RWPE1 (cell line): ENCODE measurements around the gene CTU1.

ENCODE experiments used
- CTCF ChIA-PET: fragments of 350-600 bp; sonication (Branson Sonifier 250); formaldehyde crosslinking; extraction: SDS; loops from one replicate; lab custom pipeline; 2021; lab: Yijun Ruan, JAX
- POLR2A ChIA-PET: fragments of 400-600 bp; formaldehyde crosslinking; extraction: SDS; loops from one replicate; lab custom pipeline; 2020; ENCODE audit warnings: antibody characterized with exemption; ENCODE audit not compliant: low non-redundant PET; lab: Yijun Ruan, JAX
- DNase-seq: peaks from one replicate; pipeline ENCODE4 v3.0.0; 2012; ENCODE audit warnings: low spot score
- H3K27ac ChIP-seq: fragments of 450-650 bp; 2 replicates; pipeline ENCODE4 v1.5.1; 2017
- TF ChIP-seq, protein P1 (sequence below): fragments of 450-650 bp; conservative IDR thresholded peaks from 2 replicates; pipeline ENCODE4 v1.5.1; 2017; ENCODE audit warnings: low read depth, mild to moderate bottlenecking

CTU1 gene

DNA sequence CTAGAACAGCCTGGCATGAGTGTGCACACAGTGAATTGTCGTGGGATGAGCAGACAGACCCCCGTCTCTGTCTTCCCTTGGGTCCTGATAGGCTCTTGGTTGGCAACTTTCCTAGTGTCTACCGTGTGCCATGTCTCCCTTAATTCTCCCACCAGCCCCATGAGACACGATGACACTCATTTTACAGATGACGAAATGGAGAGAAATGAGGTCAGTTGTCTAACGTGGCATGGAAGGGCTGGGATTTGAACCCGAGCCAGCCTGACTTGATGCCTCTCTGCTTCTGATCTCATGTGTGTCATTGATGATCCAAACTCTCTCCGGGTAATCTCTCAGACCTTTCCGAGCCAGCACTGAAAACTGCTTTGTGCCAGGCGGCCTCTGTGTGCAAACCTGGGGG, 17.1 kb downstream of the CTU1 start:
- ChIA-PET POLR2A (no interaction called here), CTCF (no interaction called here)
- no peak overlapping the region for H3K27ac ChIP-seq
- no peak for DNase-seq
- TF ChIP-seq, protein P1, sequence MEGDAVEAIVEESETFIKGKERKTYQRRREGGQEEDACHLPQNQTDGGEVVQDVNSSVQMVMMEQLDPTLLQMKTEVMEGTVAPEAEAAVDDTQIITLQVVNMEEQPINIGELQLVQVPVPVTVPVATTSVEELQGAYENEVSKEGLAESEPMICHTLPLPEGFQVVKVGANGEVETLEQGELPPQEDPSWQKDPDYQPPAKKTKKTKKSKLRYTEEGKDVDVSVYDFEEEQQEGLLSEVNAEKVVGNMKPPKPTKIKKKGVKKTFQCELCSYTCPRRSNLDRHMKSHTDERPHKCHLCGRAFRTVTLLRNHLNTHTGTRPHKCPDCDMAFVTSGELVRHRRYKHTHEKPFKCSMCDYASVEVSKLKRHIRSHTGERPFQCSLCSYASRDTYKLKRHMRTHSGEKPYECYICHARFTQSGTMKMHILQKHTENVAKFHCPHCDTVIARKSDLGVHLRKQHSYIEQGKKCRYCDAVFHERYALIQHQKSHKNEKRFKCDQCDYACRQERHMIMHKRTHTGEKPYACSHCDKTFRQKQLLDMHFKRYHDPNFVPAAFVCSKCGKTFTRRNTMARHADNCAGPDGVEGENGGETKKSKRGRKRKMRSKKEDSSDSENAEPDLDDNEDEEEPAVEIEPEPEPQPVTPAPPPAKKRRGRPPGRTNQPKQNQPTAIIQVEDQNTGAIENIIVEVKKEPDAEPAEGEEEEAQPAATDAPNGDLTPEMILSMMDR, result no peak

DNA sequence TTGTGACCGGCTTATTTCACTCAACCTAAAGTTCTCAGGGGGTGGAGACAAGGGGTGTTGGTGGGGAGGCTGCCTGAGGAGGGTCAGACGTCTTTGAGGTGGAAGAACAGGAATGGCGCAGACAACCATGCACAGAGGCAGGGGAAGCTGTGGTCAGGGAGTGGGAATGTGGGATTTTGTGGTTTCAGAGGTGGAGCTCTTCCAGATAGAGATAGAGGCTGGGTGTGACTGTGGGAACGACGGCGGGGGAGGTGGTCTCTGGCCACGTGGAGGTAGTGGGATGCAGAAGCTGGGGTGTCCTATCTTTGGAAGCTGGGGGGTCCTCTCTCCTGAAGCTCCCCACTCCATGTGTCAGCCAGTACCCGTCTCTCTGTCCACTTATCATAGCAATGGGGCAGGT, 17.7 kb downstream of the CTU1 start:
- no peak overlapping the region for H3K27ac ChIP-seq
- CTCF ChIA-PET, result interaction anchor here (0.6 kb wide), 1 partner anchor 22 kb away, joined by 3 read pairs; no protein-coding TSS in a partner anchor
- no peak for DNase-seq
- TF ChIP-seq, protein P1, result no peak
- POLR2A ChIA-PET, result no interaction called here

DNA sequence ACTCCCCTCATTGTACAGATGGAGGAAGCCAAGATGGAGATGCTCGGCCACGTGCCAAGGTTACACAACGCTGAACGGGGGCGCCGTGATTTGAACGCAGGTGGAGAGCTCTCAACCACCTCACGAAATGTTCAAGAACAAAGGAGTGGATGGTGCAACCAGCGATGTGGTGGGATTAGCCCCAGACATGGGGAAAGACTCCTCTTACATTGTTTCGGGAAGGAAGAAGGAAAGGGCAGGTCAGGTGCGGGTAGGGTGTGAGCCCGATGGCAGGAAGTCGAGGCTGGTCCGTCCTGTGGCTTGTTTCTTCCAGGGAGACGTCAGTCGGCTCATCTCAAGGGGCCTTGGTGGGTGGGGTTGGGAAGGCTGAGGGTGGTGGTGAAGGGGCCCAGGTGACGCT, 18.4 kb downstream of the CTU1 start:
- no peak overlapping the region for H3K27ac ChIP-seq
- TF ChIP-seq, protein P1, result no peak
- no peak for DNase-seq
- CTCF ChIA-PET, result interaction anchor here (0.6 kb wide), 1 partner anchor 22 kb away, joined by 3 read pairs; no protein-coding TSS in a partner anchor
- POLR2A ChIA-PET, result no interaction called here

DNA sequence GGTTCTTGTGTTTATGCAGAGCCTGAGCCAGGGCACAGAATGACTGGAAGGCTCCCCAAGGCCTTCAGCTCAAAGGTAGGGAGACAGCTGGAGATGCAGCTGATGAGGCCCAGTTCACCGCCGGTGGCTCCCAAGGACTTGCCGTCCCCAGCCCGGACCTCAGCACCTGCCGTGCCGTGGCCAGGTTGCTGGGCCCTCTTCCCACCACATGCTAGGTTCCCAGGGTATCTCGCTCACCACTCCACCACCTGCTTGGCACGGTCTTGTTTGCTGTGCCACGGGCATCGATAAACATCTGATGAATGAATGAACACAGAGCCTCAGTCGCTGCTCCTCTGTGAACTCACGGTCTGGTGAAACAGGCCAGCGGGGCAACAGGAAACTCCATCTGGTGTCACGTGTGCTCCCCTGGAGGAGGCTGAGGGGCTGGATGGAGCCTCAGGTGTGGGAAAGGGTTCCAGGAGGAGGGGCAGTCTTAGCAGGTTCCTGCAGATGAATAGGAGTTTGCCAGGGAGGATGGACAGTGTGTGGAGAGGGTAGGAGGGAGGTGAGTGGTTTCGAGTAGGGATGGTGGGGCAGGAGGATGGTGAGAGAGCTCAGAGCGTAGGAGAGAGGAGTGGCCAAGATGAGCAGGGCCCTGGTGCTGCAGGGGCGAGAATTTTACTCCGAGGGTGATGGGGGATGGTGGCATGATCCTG, 21.9 kb downstream of the CTU1 start:
- TF ChIP-seq, protein P1, result no peak
- POLR2A ChIA-PET, result no interaction called here
- H3K27ac ChIP-seq, result no peak overlapping the region
- CTCF ChIA-PET, result interaction anchor here (0.7 kb wide), 1 partner anchor 71 kb away, joined by 3 read pairs; no protein-coding TSS in a partner anchor
- no peak for DNase-seq

GRCh38 chr19:51084505-51084904, 23.7 kb downstream of the CTU1 start:
- no peak for DNase-seq
- ChIA-PET POLR2A (no interaction called here), CTCF (no interaction called here)
- TF ChIP-seq, protein P1, result no peak
- no peak overlapping the region for H3K27ac ChIP-seq

DNA sequence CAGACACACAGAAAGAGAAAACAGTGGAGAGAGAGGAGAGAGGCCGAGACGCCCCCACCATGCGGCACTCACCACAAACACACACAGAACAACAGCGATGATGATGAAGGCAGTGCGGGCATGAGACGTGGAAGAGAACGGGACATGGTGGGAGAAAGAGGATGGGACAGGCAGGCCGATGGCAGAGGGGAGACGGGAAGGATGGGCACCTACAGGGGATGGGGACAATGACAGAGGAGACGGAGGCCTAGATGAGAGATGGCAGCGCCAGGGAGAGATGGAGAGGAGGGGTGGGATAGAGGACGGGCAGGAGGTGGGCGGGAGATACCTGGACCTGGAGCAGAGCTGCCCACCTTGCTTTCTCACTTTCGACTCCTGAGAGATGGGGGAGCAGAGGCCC, 24.4 kb downstream of the CTU1 start:
- no peak overlapping the region for H3K27ac ChIP-seq
- TF ChIP-seq, protein P1, result no peak
- ChIA-PET CTCF (no interaction called here), POLR2A (no interaction called here)
- no peak for DNase-seq
